Right lobe of liver (tissue), 4 donors: ENCODE results near the gene TMEM120B.

Experiments used
- CTCF ChIP-seq, 4 donors: fragments of 200-600 bp in 3 of 4; fragments of 450-650 bp in 1 of 4; IDR thresholded peaks; one replicate each; pipeline versions ENCODE4 v1.5.1 to v1.8.0; 2016 to 2022; ENCODE audit warnings: antibody characterized with exemption in 4 of 4, mild to moderate bottlenecking in 2 of 4
- POLR2A ChIP-seq: fragments of 450-650 bp; IDR thresholded peaks from one replicate; pipeline ENCODE4 v1.6.1; 2017; ENCODE audit warnings: antibody characterized with exemption, mild to moderate bottlenecking
- donor health status: DM: no; HTN: no; CAD: no.
- donor health status: DM: no; HTN: no; CAD: no.
- donor health status: DM: no; HTN: yes; CAD: no.

GRCh38 chr12:121764808-121765207, 52.3 kb downstream of the TMEM120B start:
- no peak for TF ChIP-seq POLR2A
- TF ChIP-seq CTCF (IDR thresholded peaks at IDR 0.05): no peak
